Measurements from ENCODE around the gene HAUS3. TPM values are rescaled to one million over a fixed set of nuclear protein-coding genes. Genes with fewer than 3 reads are reported as not detected.

The HAUS3 gene
- total and polyA plus RNA-seq, 8 donors: 5.5 to 37.4 (median 8.9) TPM

- Histone ChIP-seq H3K27me3 (no peaks in the 10 kb centered on the region), H3K9me3 (no peaks in the 10 kb centered on the region), H3K36me3 (peaks cover 32 to 76% (median 61%) of the 10 kb centered on the region in 4 donors), H3K4me1 (peaks cover 54 to 73% (median 58%) of the 10 kb centered on the region in 4 donors), H3K27ac (peak overlapping the region; percentile 33 to 94 (median 93)), H3K4me3 (peak overlapping the region; percentile 0 to 23 (median 8))
- intact Hi-C loops (cut with DNase I; ENCODE audit: low total_unique reads): no loop called here
- WGBS, 5 donors: 33 to 47% (median 39%) methylated on average over 15 to 18 of the region's 18 CpGs
- no peak for TF ChIP-seq POLR2AphosphoS5 (IDR thresholded peaks at IDR 0.05)
- TF ChIP-seq EP300 (IDR thresholded peaks at IDR 0.05): no peak
- no peak for TF ChIP-seq CTCF (IDR thresholded peaks at IDR 0.05)
- TF ChIP-seq POLR2A (IDR thresholded peaks at IDR 0.05): no peak
- peak; percentile 28 to 70 for DNase-seq
Measured at GRCh38 chr4:2255501-2256155, 13.7 kb upstream of the HAUS3 start.

GRCh38 chr4:2254665-2255500, 13.0 kb upstream of the HAUS3 start:
- intact Hi-C loops (cut with DNase I; ENCODE audit: low total_unique reads): no loop called here
- 82 to 87% (median 84%) methylated on average over 29 to 32 of the region's 32 CpGs for WGBS, 5 donors
- H3K4me1 ChIP-seq: peaks cover 46 to 66% (median 50%) of the 10 kb centered on the region in 4 donors
- no peak for TF ChIP-seq CTCF (IDR thresholded peaks at IDR 0.05)
- no peak for TF ChIP-seq EP300 (IDR thresholded peaks at IDR 0.05)
- no peak for TF ChIP-seq POLR2A (IDR thresholded peaks at IDR 0.05)
- TF ChIP-seq POLR2AphosphoS5 (IDR thresholded peaks at IDR 0.05): no peak
- DNase-seq: peak; percentile 1 to 20
- H3K9me3 ChIP-seq: no peaks in the 10 kb centered on the region
- H3K4me3 ChIP-seq: peak overlapping the region in 1 of 4 donors; percentile 6
- H3K27me3 ChIP-seq: no peaks in the 10 kb centered on the region
- H3K36me3 ChIP-seq: peaks cover 39 to 84% (median 68%) of the 10 kb centered on the region in 4 donors
- peak overlapping the region in 4 of 5 donors; percentile 87 to 94 (median 94) for H3K27ac ChIP-seq

- DNase-seq: peak; percentile 1 to 15
- intact Hi-C loops (cut with DNase I; ENCODE audit: low total_unique reads): no loop called here
- Histone ChIP-seq H3K27me3 (no peaks in the 10 kb centered on the region), H3K36me3 (peaks cover 50 to 90% (median 76%) of the 10 kb centered on the region in 4 donors), H3K9me3 (no peaks in the 10 kb centered on the region), H3K4me1 (peaks cover 32 to 51% (median 36%) of the 10 kb centered on the region in 4 donors), H3K4me3 (no peak overlapping the region), H3K27ac (peak overlapping the region in 1 of 5 donors; percentile 11)
- TF ChIP-seq POLR2AphosphoS5 (IDR thresholded peaks at IDR 0.05) (no peak), POLR2A (IDR thresholded peaks at IDR 0.05) (no peak), CTCF (IDR thresholded peaks at IDR 0.05) (no peak), EP300 (IDR thresholded peaks at IDR 0.05) (no peak)
- 76 to 83% (median 81%) methylated on average over 27 to 32 of the region's 32 CpGs for WGBS, 5 donors
Measured at GRCh38 chr4:2253160-2254084, 11.5 kb upstream of the HAUS3 start.
